ENCODE results near the gene CPLX3. TPM values are rescaled to one million over a fixed set of nuclear protein-coding genes. Genes with fewer than 3 reads are reported as not detected.

CPLX3 gene
- total and polyA plus RNA-seq, 2 of the 8 experiments (the other 6 are each of a cell fraction or from before 2014, with no cell fraction given) = 0.17 TPM; not detected in 1

- no peak overlapping the region for H2BK120ac ChIP-seq (replicated peaks; ENCODE audit: low read depth, low read length)
- H3K4me1 ChIP-seq (replicated peaks in 1 of 4; ENCODE audit: control insufficient read depth in 3 of 4, insufficient read depth in 4 of 4, low read length in 3 of 4) = peaks cover 4 to 36% (median 28%) of the 10 kb centered on the region in 4 experiments
- no peak for FAIRE-seq
- no peak overlapping the region for H2BK15ac ChIP-seq (ENCODE audit: low read length)
- H3K9ac ChIP-seq (replicated peaks in 1 of 4; ENCODE audit: extremely low read depth in 1 of 4, low read depth in 3 of 4, low read length in 3 of 4) = no peak overlapping the region
- POLR2A ChIA-PET (ENCODE audit: partially characterized antibody) = interaction anchor here (0.9 to 5.6 kb wide), 7 partner anchors 8 to 157 kb away, joined by 3 to 26 read pairs (median 3); no protein-coding TSS in a partner anchor
- TF ChIP-seq JUN (IDR thresholded peaks at IDR 0.05; ENCODE audit: low read depth, low read length) (no peak), EP300 (IDR thresholded peaks at IDR 0.05; ENCODE audit: borderline replicate concordance in 1 of 2, low read depth in 2 of 2, low read length in 2 of 2) (no peak)
- TF ChIP-seq, protein P1, sequence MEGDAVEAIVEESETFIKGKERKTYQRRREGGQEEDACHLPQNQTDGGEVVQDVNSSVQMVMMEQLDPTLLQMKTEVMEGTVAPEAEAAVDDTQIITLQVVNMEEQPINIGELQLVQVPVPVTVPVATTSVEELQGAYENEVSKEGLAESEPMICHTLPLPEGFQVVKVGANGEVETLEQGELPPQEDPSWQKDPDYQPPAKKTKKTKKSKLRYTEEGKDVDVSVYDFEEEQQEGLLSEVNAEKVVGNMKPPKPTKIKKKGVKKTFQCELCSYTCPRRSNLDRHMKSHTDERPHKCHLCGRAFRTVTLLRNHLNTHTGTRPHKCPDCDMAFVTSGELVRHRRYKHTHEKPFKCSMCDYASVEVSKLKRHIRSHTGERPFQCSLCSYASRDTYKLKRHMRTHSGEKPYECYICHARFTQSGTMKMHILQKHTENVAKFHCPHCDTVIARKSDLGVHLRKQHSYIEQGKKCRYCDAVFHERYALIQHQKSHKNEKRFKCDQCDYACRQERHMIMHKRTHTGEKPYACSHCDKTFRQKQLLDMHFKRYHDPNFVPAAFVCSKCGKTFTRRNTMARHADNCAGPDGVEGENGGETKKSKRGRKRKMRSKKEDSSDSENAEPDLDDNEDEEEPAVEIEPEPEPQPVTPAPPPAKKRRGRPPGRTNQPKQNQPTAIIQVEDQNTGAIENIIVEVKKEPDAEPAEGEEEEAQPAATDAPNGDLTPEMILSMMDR (IDR thresholded peaks at IDR 0.05; ENCODE audit: control extremely low read depth in 1 of 3, insufficient read depth in 1 of 3, low read depth in 1 of 3, low read length in 3 of 3) = no peak
- no peak overlapping the region for H4K91ac ChIP-seq (replicated peaks; ENCODE audit: insufficient read length, low read length)
- no peak overlapping the region for H3K4me3 ChIP-seq (ENCODE audit: extremely low read depth in 1 of 4, insufficient read depth in 2 of 4, low read depth in 3 of 4, low read length in 4 of 4)
- H3K4me2 ChIP-seq (ENCODE audit: insufficient read depth in 1 of 2, low read depth in 2 of 2, low read length in 2 of 2) = no peak overlapping the region
- H3K18ac ChIP-seq (ENCODE audit: extremely low read depth, low read length) = no peak overlapping the region
- no peak overlapping the region for H2AK5ac ChIP-seq (ENCODE audit: low read depth, low read length)
- H3K79me2 ChIP-seq (ENCODE audit: control insufficient read depth in 1 of 2, insufficient read depth in 2 of 2, low read length in 2 of 2) = peaks cover 0 to 9% of the 10 kb centered on the region in 2 experiments; a peak in 1 of 4 replicates
- 89% methylated on average over 11 of the region's 13 CpGs; no CpG with 5 or more reads in 1 of the 2 experiments for WGBS, 2 experiments (ENCODE audit: extremely low coverage in 1 of 2, insufficient coverage in 1 of 2, insufficient read length in 1 of 2, insufficient replicate concordance in 2 of 2, low coverage in 1 of 2, low lambda C conversion rate in 2 of 2, missing lambda C conversion rate in 1 of 2)
- no peak for DNase-seq (ENCODE audit: low read depth in 1 of 2, low spot score in 2 of 2)
- CTCF ChIA-PET (ENCODE audit: partially characterized antibody) = interaction anchor here (0.7 to 53.7 kb wide), 13 partner anchors 7 to 165 kb away, joined by 3 to 1439 read pairs (median 25); partner anchors contain the start of genes CLK3, CSK and LMAN1L
- H4K8ac ChIP-seq (ENCODE audit: extremely low read depth, insufficient read depth, low read length) = no peak overlapping the region
- H2BK12ac ChIP-seq (ENCODE audit: low read depth, low read length) = no peak overlapping the region
- no peak overlapping the region for H3K23ac ChIP-seq (ENCODE audit: insufficient read length)
- H3K27me3 ChIP-seq (replicated peaks in 1 of 4; ENCODE audit: control insufficient read depth in 3 of 4, extremely low read depth in 1 of 4, insufficient read depth in 3 of 4, low read length in 3 of 4) = peaks cover 0 to 12% (median 10%) of the 10 kb centered on the region in 4 experiments; a peak in 6 of 7 replicates
- peaks cover 23% of the 10 kb centered on the region for H3K79me1 ChIP-seq (ENCODE audit: low read depth, low read length)
- no peak overlapping the region for H2BK5ac ChIP-seq (ENCODE audit: low read depth, low read length)
- H3K14ac ChIP-seq (ENCODE audit: insufficient read length) = no peak overlapping the region
- H3K36me3 ChIP-seq (ENCODE audit: control insufficient read depth in 2 of 4, insufficient read depth in 4 of 4, low read length in 3 of 4) = no peaks in the 10 kb centered on the region
- H2AFZ ChIP-seq (ENCODE audit: low read length) = no peak overlapping the region
- no peak overlapping the region for H3K27ac ChIP-seq (ENCODE audit: low read depth, low read length)
- H3K23me2 ChIP-seq (ENCODE audit: low read depth, low read length) = peaks cover 9% of the 10 kb centered on the region
- H3K9me3 ChIP-seq (ENCODE audit: insufficient read depth in 2 of 2, low read depth in 1 of 2, low read length in 1 of 2) = no peaks in the 10 kb centered on the region
- no peak overlapping the region for H3K56ac ChIP-seq (replicated peaks; ENCODE audit: insufficient read length, low read depth, low read length)
- no peak overlapping the region for H3K4ac ChIP-seq (replicated peaks; ENCODE audit: insufficient read length, low read depth, low read length)
- no peak overlapping the region for H2BK20ac ChIP-seq (ENCODE audit: low read length)
- no peak overlapping the region for H4K5ac ChIP-seq (ENCODE audit: insufficient read length, low read depth, low read length)
- H4K20me1 ChIP-seq (replicated peaks in 1 of 2; ENCODE audit: control insufficient read depth in 1 of 2, insufficient read depth in 2 of 2, low read length in 2 of 2) = peaks cover 22 to 42% of the 10 kb centered on the region in 2 experiments
Measured at GRCh38 chr15:74785194-74786032, 41.0 kb upstream of the CPLX3 start.

Data from H1 (cell line).